ENCODE data around the gene PLBD2. TPM values are rescaled to one million over a fixed set of nuclear protein-coding genes. Genes with fewer than 3 reads are reported as not detected.

PLBD2 gene
- total RNA-seq, 2 donors from 2014 or later: 17.8 to 18.4 TPM

DNA sequence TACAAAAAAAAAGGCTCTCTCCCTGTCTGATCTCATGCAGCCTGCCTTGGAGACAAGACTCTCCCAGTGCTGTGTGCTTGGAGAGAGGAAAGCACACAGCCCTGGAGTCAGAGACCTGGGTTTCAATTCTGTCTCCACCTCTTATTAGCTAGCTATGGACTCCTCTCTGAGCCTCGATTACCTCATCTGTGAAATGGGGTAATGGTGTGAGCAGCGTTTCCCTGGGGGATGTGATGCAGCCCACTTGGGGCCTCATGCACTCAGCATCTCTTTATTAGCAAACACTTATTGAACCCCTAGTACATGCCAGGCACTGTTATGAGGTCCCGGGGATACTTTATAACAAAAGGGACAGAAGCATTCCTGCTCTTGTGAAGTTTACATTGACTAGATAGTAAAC, 32.8 kb downstream of the PLBD2 start:
- H3K4me1 ChIP-seq: no peaks in the 10 kb centered on the region
- H3K9me3 ChIP-seq: no peaks in the 10 kb centered on the region
- H3K36me3 ChIP-seq (replicated peaks in 1 of 2; ENCODE audit: insufficient read depth in 1 of 2, low read depth in 2 of 2): peaks cover 0 to 7% of the 10 kb centered on the region in 2 donors
- ATAC-seq (no peak), DNase-seq (no peak)
- 93 to 94% methylated on average over 3 of the region's 3 CpGs for WGBS, 2 donors
- intact Hi-C loops (cut with DNase I): no loop called here
- no peak overlapping the region for H3K4me3 ChIP-seq
- H3K27me3 ChIP-seq: no peaks in the 10 kb centered on the region
- H3K27ac ChIP-seq: no peak overlapping the region
- no peak for TF ChIP-seq POLR2A (IDR thresholded peaks at IDR 0.05)
- no peak for TF ChIP-seq CTCF (IDR thresholded peaks at IDR 0.05)

DNA sequence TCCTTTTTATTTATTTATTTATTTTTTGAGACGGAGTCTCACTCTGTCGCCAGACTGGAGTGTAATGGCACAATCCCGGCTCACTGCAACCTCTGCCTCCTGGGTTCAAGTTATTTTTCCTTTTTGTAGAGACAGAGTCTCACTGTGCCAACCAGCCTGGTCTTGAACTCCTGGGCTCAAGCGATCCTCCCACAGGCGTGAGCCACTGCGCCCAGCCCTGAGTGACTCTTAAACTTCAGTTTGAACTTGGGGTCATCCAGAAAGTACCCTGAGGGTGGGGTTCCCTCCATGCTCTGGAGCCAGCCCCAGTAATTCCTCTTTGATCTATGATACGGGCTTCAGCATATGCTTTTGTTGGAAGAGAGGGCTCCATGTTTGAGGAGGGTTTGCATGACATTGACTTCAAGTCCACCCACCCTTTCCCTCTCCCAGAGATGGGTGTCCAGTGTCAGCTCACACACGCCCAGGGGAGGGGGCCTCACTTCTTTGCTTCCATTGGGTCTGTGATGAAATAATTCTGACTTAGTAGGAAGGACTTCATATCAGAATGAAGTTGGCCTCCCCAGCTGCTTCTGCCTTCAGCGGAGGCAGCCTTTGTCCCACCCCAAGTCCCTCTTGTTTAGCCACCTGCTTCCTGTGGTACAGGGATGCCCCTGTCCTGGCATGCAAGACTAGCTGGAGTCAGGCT, 33.4 kb downstream of the PLBD2 start:
- no peaks in the 10 kb centered on the region for H3K4me1 ChIP-seq
- no peaks in the 10 kb centered on the region for H3K27me3 ChIP-seq
- TF ChIP-seq CTCF (IDR thresholded peaks at IDR 0.05) (no peak), POLR2A (IDR thresholded peaks at IDR 0.05) (no peak)
- no peak overlapping the region for H3K4me3 ChIP-seq
- WGBS, 2 donors: 87 to 88% methylated on average over 9 of the region's 9 CpGs
- peaks cover 0 to 7% of the 10 kb centered on the region in 2 donors for H3K36me3 ChIP-seq (replicated peaks in 1 of 2; ENCODE audit: insufficient read depth in 1 of 2, low read depth in 2 of 2)
- ATAC-seq (no peak), DNase-seq (no peak)
- no peak overlapping the region for H3K27ac ChIP-seq
- intact Hi-C loops (cut with DNase I): no loop called here
- H3K9me3 ChIP-seq: no peaks in the 10 kb centered on the region

DNA sequence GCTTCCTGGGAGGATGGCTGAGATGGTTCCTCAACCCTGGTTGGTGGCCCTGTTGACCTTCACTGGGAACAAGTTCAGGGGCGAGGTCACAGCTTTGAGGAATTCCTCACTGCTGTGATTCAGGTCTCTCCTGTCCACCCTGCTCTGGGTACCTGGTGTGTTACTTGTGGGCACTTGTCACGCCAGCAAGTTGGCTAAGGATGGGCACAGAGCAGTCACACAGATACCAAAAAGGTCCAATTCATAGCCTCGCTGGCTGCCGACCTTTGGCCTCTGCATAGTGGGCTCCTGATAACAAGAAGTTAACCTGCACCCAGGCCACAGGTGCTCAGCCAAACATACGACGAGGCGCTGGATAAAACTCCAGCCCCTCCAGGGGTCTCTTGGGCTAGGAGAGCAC, 34.1 kb downstream of the PLBD2 start:
- no peak overlapping the region for H3K27ac ChIP-seq
- TF ChIP-seq POLR2A (IDR thresholded peaks at IDR 0.05) (no peak), CTCF (IDR thresholded peaks at IDR 0.05) (no peak)
- H3K4me1 ChIP-seq: no peaks in the 10 kb centered on the region
- ATAC-seq (no peak), DNase-seq (no peak)
- intact Hi-C loops (cut with DNase I): no loop called here
- no peak overlapping the region for H3K4me3 ChIP-seq
- WGBS, 2 donors: 63 to 85% methylated on average over 7 of the region's 7 CpGs
- peaks cover 0 to 3% of the 10 kb centered on the region in 2 donors for H3K36me3 ChIP-seq (replicated peaks in 1 of 2; ENCODE audit: insufficient read depth in 1 of 2, low read depth in 2 of 2)
- no peaks in the 10 kb centered on the region for H3K27me3 ChIP-seq
- no peaks in the 10 kb centered on the region for H3K9me3 ChIP-seq

- Histone ChIP-seq H3K36me3 (replicated peaks in 1 of 2; ENCODE audit: insufficient read depth in 1 of 2, low read depth in 2 of 2) (peaks cover 0 to 3% of the 10 kb centered on the region in 2 donors), H3K27ac (no peak overlapping the region), H3K4me3 (no peak overlapping the region), H3K9me3 (no peaks in the 10 kb centered on the region), H3K4me1 (no peaks in the 10 kb centered on the region), H3K27me3 (no peaks in the 10 kb centered on the region)
- intact Hi-C loops (cut with DNase I): no loop called here
- TF ChIP-seq POLR2A (IDR thresholded peaks at IDR 0.05): no peak
- TF ChIP-seq CTCF (IDR thresholded peaks at IDR 0.05): no peak
- DNase-seq (no peak), ATAC-seq (no peak)
- WGBS, 2 donors: 63 to 86% methylated on average over 10 to 17 of the region's 17 CpGs
These were observed 34.7 kb downstream of the PLBD2 start for GRCh38 chr12:113392988-113393579.

DNA sequence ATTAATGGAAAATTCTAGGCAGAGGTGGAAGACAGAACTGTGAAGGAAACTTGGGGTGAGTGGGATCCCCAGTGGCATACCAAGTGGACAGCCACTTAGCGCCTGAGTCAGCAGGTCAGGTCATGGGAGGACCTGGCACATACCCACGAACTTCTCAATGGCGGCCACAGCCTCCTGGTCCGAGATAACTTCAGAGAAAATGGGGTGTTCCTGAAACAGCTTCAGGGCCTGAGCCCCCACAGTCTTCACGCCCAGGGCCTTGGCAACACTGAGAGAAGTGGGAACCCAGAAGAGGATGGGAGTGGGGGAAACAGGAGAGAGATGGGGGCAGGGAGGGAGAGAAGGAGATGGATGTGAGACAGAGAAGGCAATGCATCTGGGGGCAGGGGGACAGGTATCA, 35.4 kb downstream of the PLBD2 start:
- intact Hi-C loops (cut with DNase I): no loop called here
- WGBS, 2 donors: 74 to 84% methylated on average over 5 of the region's 5 CpGs
- H3K36me3 ChIP-seq (replicated peaks in 1 of 2; ENCODE audit: insufficient read depth in 1 of 2, low read depth in 2 of 2): peaks cover 0 to 3% of the 10 kb centered on the region in 2 donors
- no peaks in the 10 kb centered on the region for H3K4me1 ChIP-seq
- H3K9me3 ChIP-seq: no peaks in the 10 kb centered on the region
- H3K27ac ChIP-seq: no peak overlapping the region
- no peak for TF ChIP-seq CTCF (IDR thresholded peaks at IDR 0.05)
- TF ChIP-seq POLR2A (IDR thresholded peaks at IDR 0.05): no peak
- DNase-seq (no peak), ATAC-seq (no peak)
- H3K4me3 ChIP-seq: no peak overlapping the region
- peaks cover 0 to 6% of the 10 kb centered on the region in 2 donors for H3K27me3 ChIP-seq

Measured in body of pancreas (tissue), 4 donors.